Neural cell (in vitro differentiated cells): ENCODE results near the gene EML5. TPM values are rescaled to one million over a fixed set of nuclear protein-coding genes. Genes with fewer than 3 reads are reported as not detected.

Experiments
- H2AFZ ChIP-seq: fragments of 200-600, 300-800 bp; sonication (generic), shearing (Covaris generic); 2 replicates; pipeline ENCODE4 v1.6.0; 2014; ENCODE audit warnings: low read depth, mild to moderate bottlenecking, antibody characterized with exemption, low read length, moderate library complexity
- H3F3A ChIP-seq: fragments of 200-600 bp; shearing (Covaris generic); 2 replicates; pipeline ENCODE4 v1.6.1; 2016; ENCODE audit warnings: mild to moderate bottlenecking, moderate library complexity, mixed read lengths, antibody characterized with exemption, low read length; ENCODE audit not compliant: insufficient read depth, poor library complexity, severe bottlenecking
- H3K27ac ChIP-seq: fragments of 200-600, 300-800 bp; sonication (generic), shearing (Covaris generic); 2 replicates; pipeline ENCODE4 v1.5.1; 2014; ENCODE audit warnings: mild to moderate bottlenecking, low read length, moderate library complexity
- H3K27me3 ChIP-seq: fragments of 300-800, 200-600 bp; sonication (generic), shearing (Covaris generic); 2 replicates; pipeline ENCODE4 v1.6.0; 2014; ENCODE audit warnings: mild to moderate bottlenecking, low read depth, low read length, moderate library complexity; ENCODE audit not compliant: insufficient read depth
- H3K36me3 ChIP-seq: fragments of 300-800, 200-600 bp; sonication (generic), shearing (Covaris generic); 2 replicates; pipeline ENCODE4 v1.5.1; 2014; ENCODE audit warnings: mild to moderate bottlenecking, antibody characterized with exemption, low read length, moderate library complexity; ENCODE audit not compliant: insufficient read depth
- H3K4me2 ChIP-seq: fragments of 300-800, 200-600 bp; sonication (generic), shearing (Covaris generic); 2 replicates; pipeline ENCODE4 v1.6.0; 2014; ENCODE audit warnings: mild to moderate bottlenecking, low read length
- H3K4me3 ChIP-seq: fragments of 300-800, 200-600 bp; sonication (generic), shearing (Covaris generic); 2 replicates; pipeline ENCODE4 v1.5.1; 2014; ENCODE audit warnings: mild to moderate bottlenecking, low read length, moderate library complexity
- H3K79me2 ChIP-seq: fragments of 200-600 bp; shearing (Covaris generic); replicated peaks from 2 replicates; pipeline ENCODE4 v1.6.0; 2014; ENCODE audit warnings: mild to moderate bottlenecking, low read length, moderate library complexity; ENCODE audit not compliant: insufficient read depth
- H3K9ac ChIP-seq: fragments of 300-800, 200-600 bp; sonication (generic), shearing (Covaris generic); 2 replicates; pipeline ENCODE4 v1.6.1; 2016; ENCODE audit warnings: mild to moderate bottlenecking, low read length, mixed read lengths
- H3K9me2 ChIP-seq: fragments of 200-600 bp; shearing (Covaris generic); 2 replicates; pipeline ENCODE4 v1.6.1; 2016; ENCODE audit warnings: mild to moderate bottlenecking, low read length, mixed read lengths; ENCODE audit not compliant: insufficient read depth
- H3K9me3 ChIP-seq: fragments of 200-600, 300-800 bp; sonication (generic), shearing (Covaris generic); 2 replicates; pipeline ENCODE4 v1.6.1; 2016; ENCODE audit warnings: mild to moderate bottlenecking, mixed run types, low read length, moderate library complexity, mixed read lengths
- H4K20me1 ChIP-seq: fragments of 200-600 bp; shearing (Covaris generic); 2 replicates; pipeline ENCODE4 v1.6.1; 2016; ENCODE audit warnings: mild to moderate bottlenecking, mixed run types; ENCODE audit not compliant: insufficient read depth
- EP300 ChIP-seq: fragments of 450-650 bp; conservative IDR thresholded peaks from 2 replicates; pipeline ENCODE4 v1.6.1; 2014; ENCODE audit warnings: antibody characterized with exemption, mild to moderate bottlenecking, moderate library complexity; ENCODE audit not compliant: poor library complexity, severe bottlenecking
- EZH2 ChIP-seq: fragments of 200-600, 300-800 bp; shearing (Covaris generic), sonication (generic); IDR thresholded peaks from 2 replicates; pipeline ENCODE4 v1.6.1; 2014; ENCODE audit warnings: antibody characterized with exemption, low read length, borderline replicate concordance, mild to moderate bottlenecking; ENCODE audit not compliant: insufficient read depth, poor library complexity, severe bottlenecking
- MXI1 ChIP-seq: fragments of 450-650 bp; conservative IDR thresholded peaks from 2 replicates; pipeline ENCODE4 v1.6.1; 2014; ENCODE audit warnings: antibody characterized with exemption, mild to moderate bottlenecking; ENCODE audit not compliant: poor library complexity, severe bottlenecking
- POLR2AphosphoS5 ChIP-seq: IDR thresholded peaks from 2 replicates; pipeline ENCODE4 v1.6.1; 2012
- RAD21 ChIP-seq: fragments of 450-650 bp; conservative IDR thresholded peaks from 2 replicates; pipeline ENCODE4 v1.6.1; 2014; ENCODE audit warnings: antibody characterized with exemption, mild to moderate bottlenecking, moderate library complexity
- SMC3 ChIP-seq: fragments of 450-650 bp; conservative IDR thresholded peaks from 2 replicates; pipeline ENCODE4 v1.6.1; 2014; ENCODE audit warnings: antibody characterized with exemption, mild to moderate bottlenecking, moderate library complexity; ENCODE audit not compliant: poor library complexity
- TAF1 ChIP-seq: IDR thresholded peaks from 2 replicates; pipeline ENCODE4 v1.6.1; 2012; ENCODE audit warnings: low read depth
- polyA plus RNA-seq: library from polyadenylated mRNA; depleted of rRNA; stranded (reverse); fragments of >200 nt; gene quantifications from 2 replicates; pipeline ENCODE4 v1.2.3, GENCODE V29; 2014
- TF ChIP-seq, protein P1 (sequence below): fragments of 450-650 bp; IDR thresholded peaks from 2 replicates; pipeline ENCODE4 v1.5.1; 2014; ENCODE audit warnings: antibody characterized with exemption, mild to moderate bottlenecking, moderate library complexity; ENCODE audit not compliant: poor library complexity, severe bottlenecking
- TF ChIP-seq, protein P2 (sequence below): IDR thresholded peaks from 2 replicates; pipeline ENCODE4 v1.6.1; 2012; ENCODE audit warnings: borderline replicate concordance

Gene EML5
- polyA plus RNA-seq, 1 donor from 2014 or later: 27.5 TPM

DNA sequence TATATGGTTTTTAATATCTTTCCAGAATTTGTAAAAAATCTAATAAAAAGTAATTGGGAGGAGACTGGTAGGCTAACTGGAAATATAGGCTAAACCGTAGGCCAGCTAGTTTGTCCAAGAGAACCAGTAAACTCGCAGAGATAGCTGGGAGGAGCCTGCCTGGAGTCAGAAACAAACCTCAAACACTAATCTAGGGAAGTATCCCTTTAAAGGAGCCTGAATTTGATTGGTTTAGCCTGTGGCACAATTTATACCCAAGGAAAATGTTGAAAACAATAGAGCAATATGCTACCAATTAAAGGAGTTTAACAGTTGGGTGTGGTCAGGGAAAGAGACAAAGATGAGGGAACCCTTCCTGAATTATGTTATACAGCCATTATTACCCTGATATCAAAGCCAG is 109.6 kb downstream of the EML5 start:
- no peaks in the 10 kb centered on the region for H3K9me3 ChIP-seq
- no peak overlapping the region for H3K4me2 ChIP-seq
- H2AFZ ChIP-seq: no peak overlapping the region
- no peaks in the 10 kb centered on the region for H3K27me3 ChIP-seq
- H3K9ac ChIP-seq: no peak overlapping the region
- H3K79me2 ChIP-seq: no peaks in the 10 kb centered on the region
- no peak overlapping the region for H3K27ac ChIP-seq
- no peaks in the 10 kb centered on the region for H3F3A ChIP-seq
- TF ChIP-seq, protein P1, sequence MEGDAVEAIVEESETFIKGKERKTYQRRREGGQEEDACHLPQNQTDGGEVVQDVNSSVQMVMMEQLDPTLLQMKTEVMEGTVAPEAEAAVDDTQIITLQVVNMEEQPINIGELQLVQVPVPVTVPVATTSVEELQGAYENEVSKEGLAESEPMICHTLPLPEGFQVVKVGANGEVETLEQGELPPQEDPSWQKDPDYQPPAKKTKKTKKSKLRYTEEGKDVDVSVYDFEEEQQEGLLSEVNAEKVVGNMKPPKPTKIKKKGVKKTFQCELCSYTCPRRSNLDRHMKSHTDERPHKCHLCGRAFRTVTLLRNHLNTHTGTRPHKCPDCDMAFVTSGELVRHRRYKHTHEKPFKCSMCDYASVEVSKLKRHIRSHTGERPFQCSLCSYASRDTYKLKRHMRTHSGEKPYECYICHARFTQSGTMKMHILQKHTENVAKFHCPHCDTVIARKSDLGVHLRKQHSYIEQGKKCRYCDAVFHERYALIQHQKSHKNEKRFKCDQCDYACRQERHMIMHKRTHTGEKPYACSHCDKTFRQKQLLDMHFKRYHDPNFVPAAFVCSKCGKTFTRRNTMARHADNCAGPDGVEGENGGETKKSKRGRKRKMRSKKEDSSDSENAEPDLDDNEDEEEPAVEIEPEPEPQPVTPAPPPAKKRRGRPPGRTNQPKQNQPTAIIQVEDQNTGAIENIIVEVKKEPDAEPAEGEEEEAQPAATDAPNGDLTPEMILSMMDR: no peak
- TF ChIP-seq TAF1: no peak
- TF ChIP-seq EP300: no peak
- TF ChIP-seq EZH2: no peak
- TF ChIP-seq, protein P2, sequence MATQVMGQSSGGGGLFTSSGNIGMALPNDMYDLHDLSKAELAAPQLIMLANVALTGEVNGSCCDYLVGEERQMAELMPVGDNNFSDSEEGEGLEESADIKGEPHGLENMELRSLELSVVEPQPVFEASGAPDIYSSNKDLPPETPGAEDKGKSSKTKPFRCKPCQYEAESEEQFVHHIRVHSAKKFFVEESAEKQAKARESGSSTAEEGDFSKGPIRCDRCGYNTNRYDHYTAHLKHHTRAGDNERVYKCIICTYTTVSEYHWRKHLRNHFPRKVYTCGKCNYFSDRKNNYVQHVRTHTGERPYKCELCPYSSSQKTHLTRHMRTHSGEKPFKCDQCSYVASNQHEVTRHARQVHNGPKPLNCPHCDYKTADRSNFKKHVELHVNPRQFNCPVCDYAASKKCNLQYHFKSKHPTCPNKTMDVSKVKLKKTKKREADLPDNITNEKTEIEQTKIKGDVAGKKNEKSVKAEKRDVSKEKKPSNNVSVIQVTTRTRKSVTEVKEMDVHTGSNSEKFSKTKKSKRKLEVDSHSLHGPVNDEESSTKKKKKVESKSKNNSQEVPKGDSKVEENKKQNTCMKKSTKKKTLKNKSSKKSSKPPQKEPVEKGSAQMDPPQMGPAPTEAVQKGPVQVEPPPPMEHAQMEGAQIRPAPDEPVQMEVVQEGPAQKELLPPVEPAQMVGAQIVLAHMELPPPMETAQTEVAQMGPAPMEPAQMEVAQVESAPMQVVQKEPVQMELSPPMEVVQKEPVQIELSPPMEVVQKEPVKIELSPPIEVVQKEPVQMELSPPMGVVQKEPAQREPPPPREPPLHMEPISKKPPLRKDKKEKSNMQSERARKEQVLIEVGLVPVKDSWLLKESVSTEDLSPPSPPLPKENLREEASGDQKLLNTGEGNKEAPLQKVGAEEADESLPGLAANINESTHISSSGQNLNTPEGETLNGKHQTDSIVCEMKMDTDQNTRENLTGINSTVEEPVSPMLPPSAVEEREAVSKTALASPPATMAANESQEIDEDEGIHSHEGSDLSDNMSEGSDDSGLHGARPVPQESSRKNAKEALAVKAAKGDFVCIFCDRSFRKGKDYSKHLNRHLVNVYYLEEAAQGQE: no peak
- no peak for TF ChIP-seq SMC3
- no peak for TF ChIP-seq MXI1
- no peak for TF ChIP-seq POLR2AphosphoS5
- no peak for TF ChIP-seq RAD21
- H3K36me3 ChIP-seq: no peaks in the 10 kb centered on the region
- no peaks in the 10 kb centered on the region for H3K9me2 ChIP-seq
- H3K4me3 ChIP-seq: no peak overlapping the region
- no peaks in the 10 kb centered on the region for H4K20me1 ChIP-seq

DNA sequence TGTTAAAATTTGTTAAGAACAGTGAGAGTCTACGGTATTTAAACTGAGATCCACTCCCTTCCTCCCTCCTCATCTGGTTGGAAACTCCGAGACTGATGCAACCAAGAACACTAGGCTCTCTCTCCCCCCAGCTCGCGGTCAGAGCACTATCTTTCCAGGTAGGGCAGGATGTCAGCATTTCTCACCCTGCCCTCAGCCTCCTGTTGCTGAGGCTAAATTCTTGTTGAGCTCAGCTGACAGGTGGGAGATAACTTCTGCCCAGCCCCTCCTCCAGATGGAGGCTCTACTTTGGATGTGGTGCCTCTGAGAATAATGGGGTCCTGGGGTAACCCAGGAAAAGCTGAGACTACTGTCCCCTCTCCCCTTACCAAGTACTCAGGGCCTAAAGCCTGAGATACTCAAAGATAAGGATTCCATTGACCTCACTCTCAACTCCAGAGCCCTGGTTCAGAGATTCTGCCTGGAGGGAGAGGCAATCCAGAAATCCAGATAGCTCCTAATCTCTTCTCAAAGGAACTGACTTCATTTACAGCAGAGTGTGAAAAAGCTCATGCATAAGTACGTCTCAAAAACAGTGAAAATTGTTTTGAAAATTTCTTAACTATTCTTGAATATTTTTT is 110.1 kb downstream of the EML5 start:
- no peaks in the 10 kb centered on the region for H3K9me2 ChIP-seq
- no peaks in the 10 kb centered on the region for H3K27me3 ChIP-seq
- TF ChIP-seq, protein P1: no peak
- TF ChIP-seq EZH2 (no peak), SMC3 (no peak), RAD21 (no peak)
- H3K9me3 ChIP-seq: no peaks in the 10 kb centered on the region
- no peaks in the 10 kb centered on the region for H3K79me2 ChIP-seq
- H2AFZ ChIP-seq: no peak overlapping the region
- no peaks in the 10 kb centered on the region for H4K20me1 ChIP-seq
- no peaks in the 10 kb centered on the region for H3K36me3 ChIP-seq
- no peaks in the 10 kb centered on the region for H3F3A ChIP-seq
- no peak overlapping the region for H3K27ac ChIP-seq
- no peak overlapping the region for H3K4me3 ChIP-seq
- no peak overlapping the region for H3K9ac ChIP-seq
- no peak overlapping the region for H3K4me2 ChIP-seq
